ENCODE measurements around the gene FAM200B. TPM values are rescaled to one million over a fixed set of nuclear protein-coding genes. Genes with fewer than 3 reads are reported as not detected.
"Not testable (repeated sequence)": the region's sequence is repeated elsewhere in the genome, so short reads cannot be mapped to it uniquely, and the experiment has no call there.

Gene FAM200B
- total RNA-seq, 1 donor from 2014 or later, result 35.3 TPM

GRCh38 chr4:15719506-15719905 is 37.9 kb downstream of the FAM200B start:
- TF ChIP-seq, protein P1, sequence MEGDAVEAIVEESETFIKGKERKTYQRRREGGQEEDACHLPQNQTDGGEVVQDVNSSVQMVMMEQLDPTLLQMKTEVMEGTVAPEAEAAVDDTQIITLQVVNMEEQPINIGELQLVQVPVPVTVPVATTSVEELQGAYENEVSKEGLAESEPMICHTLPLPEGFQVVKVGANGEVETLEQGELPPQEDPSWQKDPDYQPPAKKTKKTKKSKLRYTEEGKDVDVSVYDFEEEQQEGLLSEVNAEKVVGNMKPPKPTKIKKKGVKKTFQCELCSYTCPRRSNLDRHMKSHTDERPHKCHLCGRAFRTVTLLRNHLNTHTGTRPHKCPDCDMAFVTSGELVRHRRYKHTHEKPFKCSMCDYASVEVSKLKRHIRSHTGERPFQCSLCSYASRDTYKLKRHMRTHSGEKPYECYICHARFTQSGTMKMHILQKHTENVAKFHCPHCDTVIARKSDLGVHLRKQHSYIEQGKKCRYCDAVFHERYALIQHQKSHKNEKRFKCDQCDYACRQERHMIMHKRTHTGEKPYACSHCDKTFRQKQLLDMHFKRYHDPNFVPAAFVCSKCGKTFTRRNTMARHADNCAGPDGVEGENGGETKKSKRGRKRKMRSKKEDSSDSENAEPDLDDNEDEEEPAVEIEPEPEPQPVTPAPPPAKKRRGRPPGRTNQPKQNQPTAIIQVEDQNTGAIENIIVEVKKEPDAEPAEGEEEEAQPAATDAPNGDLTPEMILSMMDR (IDR thresholded peaks at IDR 0.05), result no peak
- Histone ChIP-seq H3K36me3 (no peaks in the 10 kb centered on the region), H3K9me3 (no peaks in the 10 kb centered on the region), H3K4me3 (no peak overlapping the region), H3K27me3 (ENCODE audit: low read depth) (no peaks in the 10 kb centered on the region), H3K27ac (no peak overlapping the region), H3K4me1 (peaks cover 20% of the 10 kb centered on the region)
- intact Hi-C loops (cut with DNase I), result no loop called here
- ATAC-seq (peak; percentile 63 to 81), DNase-seq (no peak)

DNA sequence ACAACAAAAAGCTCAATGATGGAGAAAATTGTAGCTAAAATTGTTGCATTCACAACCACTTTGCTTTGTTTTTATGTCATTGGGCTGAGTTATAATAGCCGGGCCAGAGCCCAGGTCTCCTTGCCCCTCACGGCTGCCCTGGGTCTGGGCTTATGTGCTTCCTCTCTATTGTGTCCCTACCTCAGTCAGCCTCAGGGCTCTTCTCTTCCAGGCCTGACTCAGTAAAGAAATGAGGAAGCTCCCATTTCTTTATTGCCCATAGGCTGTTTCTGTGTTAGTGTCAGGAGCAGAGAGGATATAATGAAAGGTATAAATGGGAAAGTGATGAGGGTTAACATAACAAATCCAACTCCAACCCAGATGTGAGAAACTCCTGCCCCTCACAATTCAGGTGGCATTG is 39.2 kb downstream of the FAM200B start:
- peaks cover 16% of the 10 kb centered on the region for H3K4me1 ChIP-seq
- intact Hi-C loops (cut with DNase I), result no loop called here
- TF ChIP-seq, protein P1 (IDR thresholded peaks at IDR 0.05), result no peak
- H3K27me3 ChIP-seq (ENCODE audit: low read depth), result no peaks in the 10 kb centered on the region
- no peaks in the 10 kb centered on the region for H3K36me3 ChIP-seq
- DNase-seq (no peak), ATAC-seq (peak in 1 of 2 donors; percentile 37)
- no peaks in the 10 kb centered on the region for H3K9me3 ChIP-seq
- H3K27ac ChIP-seq, result no peak overlapping the region
- no peak overlapping the region for H3K4me3 ChIP-seq

DNA sequence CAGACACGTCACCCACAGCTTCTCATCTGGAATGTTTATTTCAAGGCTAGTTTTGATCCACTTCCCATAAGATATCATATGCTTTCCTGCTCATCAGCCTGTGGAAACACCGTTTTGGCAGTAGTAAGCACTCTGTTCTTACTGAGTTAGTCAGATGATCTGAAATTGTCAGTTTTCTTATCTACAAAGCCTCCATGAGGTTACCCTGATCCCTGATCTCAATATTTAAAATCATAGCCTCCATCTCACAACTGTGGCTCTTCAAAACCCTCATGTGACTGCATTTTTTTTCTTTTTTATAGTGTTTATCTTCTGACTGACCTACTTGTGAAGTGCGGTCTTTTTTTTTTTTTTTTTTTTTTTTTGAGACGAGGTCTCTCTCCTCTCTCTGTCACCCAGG is 44.0 kb downstream of the FAM200B start:
- TF ChIP-seq, protein P1 (IDR thresholded peaks at IDR 0.05), result no peak
- intact Hi-C loops (cut with DNase I), result no loop called here
- DNase-seq, result no peak

DNA sequence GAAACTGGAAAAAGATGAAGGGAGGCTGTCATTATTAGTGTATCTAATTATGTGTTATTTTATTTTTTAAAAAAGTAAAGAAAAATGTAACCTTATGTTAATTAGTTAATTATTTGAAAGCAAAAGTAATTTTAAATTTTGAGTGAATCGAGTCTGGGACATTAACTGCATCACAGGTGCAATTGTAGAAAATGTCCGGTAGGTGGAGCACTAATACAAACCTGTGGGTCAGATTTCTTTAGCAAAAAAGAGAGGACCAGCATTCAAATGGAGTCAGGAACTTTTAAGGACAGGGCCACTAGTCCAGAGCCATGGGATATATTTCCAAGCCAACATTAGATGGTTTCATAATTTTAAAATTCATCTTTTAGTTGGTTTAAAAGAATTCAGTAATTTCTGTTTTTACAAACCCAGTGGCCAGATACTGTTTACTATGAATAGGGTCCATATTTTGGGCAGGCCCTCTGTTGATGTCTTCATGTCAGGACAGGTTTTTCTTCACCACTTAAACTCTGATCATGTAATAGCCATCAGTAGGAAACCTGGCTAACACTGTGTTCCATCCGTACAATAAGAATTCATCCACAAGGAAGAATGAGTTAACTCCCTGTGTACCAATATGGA is 48.4 kb downstream of the FAM200B start:
- H3K36me3 ChIP-seq, result no peaks in the 10 kb centered on the region
- ATAC-seq (peak; percentile 73 to 76), DNase-seq (no peak)
- H3K27me3 ChIP-seq (ENCODE audit: low read depth), result no peaks in the 10 kb centered on the region
- H3K4me1 ChIP-seq, result no peaks in the 10 kb centered on the region
- H3K4me3 ChIP-seq, result no peak overlapping the region
- TF ChIP-seq, protein P1 (IDR thresholded peaks at IDR 0.05), result peak; percentile 86
- intact Hi-C loops (cut with DNase I), result no loop called here
- no peak overlapping the region for H3K27ac ChIP-seq
- no peaks in the 10 kb centered on the region for H3K9me3 ChIP-seq

More for the DNA sequence above, 44.0 kb downstream of the FAM200B start:
- peak in 1 of 2 donors; percentile 36 for ATAC-seq
- no peaks in the 10 kb centered on the region for H3K36me3 ChIP-seq
- no peak overlapping the region for H3K4me3 ChIP-seq
- no peak overlapping the region for H3K27ac ChIP-seq
- H3K9me3 ChIP-seq, result no peaks in the 10 kb centered on the region
- H3K4me1 ChIP-seq, result no peaks in the 10 kb centered on the region
- no peaks in the 10 kb centered on the region for H3K27me3 ChIP-seq (ENCODE audit: low read depth)

- ATAC-seq; DNase-seq; intact Hi-C loops (cut with DNase I); H3K4me1 ChIP-seq; H3K27me3 ChIP-seq (ENCODE audit: low read depth); H3K4me3 ChIP-seq; H3K9me3 ChIP-seq; H3K36me3 ChIP-seq; H3K27ac ChIP-seq: not testable (repeated sequence)
Measured at GRCh38 chr4:15733061-15733460, 51.4 kb downstream of the FAM200B start.

GRCh38 chr4:15735536-15735935 is 53.9 kb downstream of the FAM200B start:
- Histone ChIP-seq H3K36me3 (no peaks in the 10 kb centered on the region), H3K27ac (no peak overlapping the region), H3K4me3 (no peak overlapping the region), H3K27me3 (ENCODE audit: low read depth) (no peaks in the 10 kb centered on the region), H3K9me3 (no peaks in the 10 kb centered on the region), H3K4me1 (no peaks in the 10 kb centered on the region)
- TF ChIP-seq, protein P1 (IDR thresholded peaks at IDR 0.05), result no peak
- DNase-seq (no peak), ATAC-seq (no peak)
- intact Hi-C loops (cut with DNase I), result no loop called here
